Duodenal mucosa (tissue), 2 donors: Measurements from ENCODE around the gene PDZD8.
"Not testable (repeated sequence)": the region's sequence is repeated elsewhere in the genome, so short reads cannot be mapped to it uniquely, and the experiment has no call there.

ENCODE experiments used
- H3K27ac ChIP-seq: one replicate; pipeline ENCODE4 v1.7.0; 2013; ENCODE audit warnings: low read depth, low read length
- H3K27me3 ChIP-seq, 2 donors: one replicate each; pipeline ENCODE4 v1.7.0; 2013; ENCODE audit warnings: low read length in 2 of 2, control low read depth in 1 of 2; ENCODE audit not compliant: insufficient read depth in 2 of 2, control insufficient read depth in 1 of 2
- H3K36me3 ChIP-seq, 2 donors: one replicate each; pipeline ENCODE4 v1.7.0; 2013; ENCODE audit warnings: low read length in 2 of 2, control low read depth in 1 of 2; ENCODE audit not compliant: insufficient read depth in 2 of 2, control insufficient read depth in 1 of 2
- H3K4me1 ChIP-seq, 2 donors: one replicate each; pipeline ENCODE4 v1.7.0; 2013; ENCODE audit warnings: low read length in 2 of 2, control low read depth in 1 of 2; ENCODE audit not compliant: insufficient read depth in 2 of 2, control insufficient read depth in 1 of 2
- H3K4me3 ChIP-seq, 2 donors: one replicate each; pipeline ENCODE4 v1.7.0; 2013; ENCODE audit warnings: low read length in 2 of 2, low read depth in 1 of 2
- H3K9ac ChIP-seq, 2 donors: one replicate each; pipeline ENCODE4 v1.7.0; 2013; ENCODE audit warnings: low read length in 2 of 2, low read depth in 1 of 2
- H3K9me3 ChIP-seq, 2 donors: one replicate each; pipeline ENCODE4 v1.7.0; 2013; ENCODE audit warnings: low read length in 2 of 2, control low read depth in 1 of 2; ENCODE audit not compliant: control insufficient read depth in 1 of 2

PDZD8 gene

GRCh38 chr10:117324367-117324766, 50.9 kb downstream of the PDZD8 start:
- Histone ChIP-seq H3K4me3 (no peak overlapping the region), H3K36me3 (no peaks in the 10 kb centered on the region), H3K4me1 (peaks cover 0 to 10% of the 10 kb centered on the region in 2 donors), H3K27ac (no peak overlapping the region), H3K27me3 (no peaks in the 10 kb centered on the region), H3K9ac (no peak overlapping the region), H3K9me3 (no peaks in the 10 kb centered on the region)

GRCh38 chr10:117322260-117322659, 53.0 kb downstream of the PDZD8 start:
- peaks cover 0 to 6% of the 10 kb centered on the region in 2 donors for H3K4me1 ChIP-seq
- H3K9ac ChIP-seq: no peak overlapping the region
- H3K4me3 ChIP-seq: no peak overlapping the region
- peaks cover 0 to 3% of the 10 kb centered on the region in 2 donors for H3K36me3 ChIP-seq
- H3K27ac ChIP-seq: no peak overlapping the region
- H3K27me3 ChIP-seq: no peaks in the 10 kb centered on the region
- no peaks in the 10 kb centered on the region for H3K9me3 ChIP-seq

GRCh38 chr10:117320050-117320665, 55.1 kb downstream of the PDZD8 start:
- Histone ChIP-seq H3K4me3 (no peak overlapping the region), H3K9me3 (no peaks in the 10 kb centered on the region), H3K4me1 (no peaks in the 10 kb centered on the region)

GRCh38 chr10:117318909-117319308, 56.3 kb downstream of the PDZD8 start:
- no peaks in the 10 kb centered on the region for H3K9me3 ChIP-seq
- H3K36me3 ChIP-seq: peaks cover 3 to 7% of the 10 kb centered on the region in 2 donors
- no peak overlapping the region for H3K9ac ChIP-seq
- no peaks in the 10 kb centered on the region for H3K27me3 ChIP-seq
- no peak overlapping the region for H3K4me3 ChIP-seq
- H3K27ac ChIP-seq: no peak overlapping the region
- no peaks in the 10 kb centered on the region for H3K4me1 ChIP-seq

More at GRCh38 chr10:117320050-117320665, 55.1 kb downstream of the PDZD8 start:
- H3K36me3 ChIP-seq: peaks cover 0 to 3% of the 10 kb centered on the region in 2 donors
- no peak overlapping the region for H3K9ac ChIP-seq
- no peaks in the 10 kb centered on the region for H3K27me3 ChIP-seq
- no peak overlapping the region for H3K27ac ChIP-seq

- Histone ChIP-seq H3K4me1 (no peaks in the 10 kb centered on the region), H3K4me3 (no peak overlapping the region), H3K9ac (no peak overlapping the region), H3K36me3 (peaks cover 7 to 8% of the 10 kb centered on the region in 2 donors), H3K9me3 (no peaks in the 10 kb centered on the region), H3K27ac (no peak overlapping the region), H3K27me3 (no peaks in the 10 kb centered on the region)
These were observed 58.5 kb downstream of the PDZD8 start for GRCh38 chr10:117316701-117317100.

GRCh38 chr10:117313641-117314040, 61.6 kb downstream of the PDZD8 start:
- no peak overlapping the region for H3K9ac ChIP-seq
- H3K27ac ChIP-seq: no peak overlapping the region
- H3K27me3 ChIP-seq: no peaks in the 10 kb centered on the region
- peaks cover 13 to 14% of the 10 kb centered on the region in 2 donors for H3K36me3 ChIP-seq
- no peak overlapping the region for H3K4me3 ChIP-seq
- no peaks in the 10 kb centered on the region for H3K9me3 ChIP-seq
- H3K4me1 ChIP-seq: no peaks in the 10 kb centered on the region

- peaks cover 11 to 13% of the 10 kb centered on the region in 2 donors for H3K36me3 ChIP-seq
- H3K9ac ChIP-seq: no peak overlapping the region
- no peaks in the 10 kb centered on the region for H3K9me3 ChIP-seq
- H3K27ac ChIP-seq: no peak overlapping the region
- H3K4me1 ChIP-seq: no peaks in the 10 kb centered on the region
- H3K27me3 ChIP-seq: no peaks in the 10 kb centered on the region
- H3K4me3 ChIP-seq: no peak overlapping the region
These were observed 62.8 kb downstream of the PDZD8 start for GRCh38 chr10:117312430-117312829.

GRCh38 chr10:117311261-117311660, 64.0 kb downstream of the PDZD8 start:
- H3K27ac ChIP-seq: no peak overlapping the region
- H3K36me3 ChIP-seq: peaks cover 11 to 13% of the 10 kb centered on the region in 2 donors
- H3K9ac ChIP-seq: no peak overlapping the region
- H3K4me3 ChIP-seq: no peak overlapping the region
- H3K27me3 ChIP-seq: no peaks in the 10 kb centered on the region
- H3K4me1 ChIP-seq: no peaks in the 10 kb centered on the region
- H3K9me3 ChIP-seq: no peaks in the 10 kb centered on the region

- Histone ChIP-seq H3K27ac (no peak overlapping the region), H3K27me3 (no peaks in the 10 kb centered on the region), H3K9ac (no peak overlapping the region), H3K9me3 (no peaks in the 10 kb centered on the region), H3K36me3 (peaks cover 6% of the 10 kb centered on the region in 2 donors), H3K4me1 (no peaks in the 10 kb centered on the region), H3K4me3 (no peak overlapping the region)
These were observed 68.6 kb downstream of the PDZD8 start for GRCh38 chr10:117306674-117307073.

GRCh38 chr10:117303451-117303850, 71.8 kb downstream of the PDZD8 start:
- H3K36me3 ChIP-seq, H3K27ac ChIP-seq, H3K9me3 ChIP-seq, H3K4me3 ChIP-seq, H3K27me3 ChIP-seq, H3K9ac ChIP-seq, H3K4me1 ChIP-seq: not testable (repeated sequence)
